A549 treated with GW870086 at 1 μM for 4 hours (cell line): ENCODE results near the gene EID1. TPM values are rescaled to one million over a fixed set of nuclear protein-coding genes. Genes with fewer than 3 reads are reported as not detected.

Experiments
- total RNA-seq: library from RNA; stranded (reverse); fragments of 200-300 nt; extraction: Qiagen RNA extraction; gene quantifications from 5 replicates; pipeline ENCODE4 v1.2.3, GENCODE V29; 2022; ENCODE audit warnings: low read depth

The EID1 gene
- total RNA-seq = 104 to 129 TPM (median 113 TPM) in 5 replicates

GRCh38 chr15:48877630-48878595 is at the start of gene EID1:
EID1 (plus strand) TSS chr15:48878134; CDS start chr15:48878177, 43 bp downstream.

Other genes with a start within 250 kb of the EID1 start
- gene FBN1, start 232.4 kb upstream of the EID1 start, total RNA-seq = 6.5 to 8.0 TPM (median 7.2 TPM) in 5 replicates
- 2.6 to 4.6 TPM (median 3.7 TPM) in 5 replicates for gene CEP152, start 67.1 kb upstream of the EID1 start, total RNA-seq
- gene SHC4, start 85.8 kb downstream of the EID1 start, total RNA-seq = 0.61 to 1.2 TPM (median 0.80 TPM) in 5 replicates
- 4.5 to 9.2 TPM (median 8.3 TPM) in 5 replicates for gene SECISBP2L, start 168.3 kb downstream of the EID1 start, total RNA-seq